CD4-positive, alpha-beta T cell treated with Interleukin-1 beta for 1 hour (primary cell): Measurements from ENCODE around the gene ONECUT3.

Experiments used
- DNase-seq, 2 donors: peaks; one replicate each; pipeline ENCODE4 v3.0.0-alpha.2; 2020 to 2022

ONECUT3 gene

DNA sequence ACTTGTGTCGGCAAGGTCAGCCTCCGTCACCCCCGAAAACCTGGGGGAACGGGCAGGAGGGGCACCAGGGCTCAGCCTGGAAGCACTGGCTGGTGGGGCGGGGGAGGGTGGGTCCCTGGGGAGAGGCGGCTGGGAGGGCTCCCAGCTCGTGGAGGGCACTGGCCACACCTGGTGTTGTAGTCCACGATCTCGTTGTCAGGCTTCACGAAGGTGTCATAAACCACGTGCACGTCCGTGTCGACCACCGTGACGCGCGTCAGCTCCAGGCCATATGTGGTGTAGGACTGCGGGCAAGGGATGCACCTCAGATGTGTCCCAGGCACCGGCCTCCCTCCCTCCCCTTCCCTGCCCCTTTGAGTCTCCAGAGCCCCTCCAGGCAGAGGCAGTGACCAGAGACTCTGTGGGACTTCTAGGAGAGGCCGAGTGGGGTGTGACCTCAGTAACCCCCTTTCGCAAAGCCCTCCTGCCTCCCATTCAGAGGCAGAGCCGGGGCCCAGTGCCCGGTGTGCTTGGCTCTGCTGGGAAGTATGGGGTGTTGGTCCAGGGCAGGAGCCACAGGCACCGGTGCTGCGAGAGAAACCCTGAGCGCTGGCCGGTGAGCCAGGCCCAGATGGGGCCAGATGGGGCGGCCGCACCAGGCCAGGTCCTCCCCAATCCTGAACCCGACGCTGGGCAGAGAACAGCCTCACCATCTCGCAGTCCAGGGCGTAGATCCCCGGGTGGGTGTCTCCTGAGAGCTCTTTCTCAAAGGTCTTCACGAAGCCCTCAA is 63.4 kb downstream of the ONECUT3 start:
- DNase-seq = no peak

DNA sequence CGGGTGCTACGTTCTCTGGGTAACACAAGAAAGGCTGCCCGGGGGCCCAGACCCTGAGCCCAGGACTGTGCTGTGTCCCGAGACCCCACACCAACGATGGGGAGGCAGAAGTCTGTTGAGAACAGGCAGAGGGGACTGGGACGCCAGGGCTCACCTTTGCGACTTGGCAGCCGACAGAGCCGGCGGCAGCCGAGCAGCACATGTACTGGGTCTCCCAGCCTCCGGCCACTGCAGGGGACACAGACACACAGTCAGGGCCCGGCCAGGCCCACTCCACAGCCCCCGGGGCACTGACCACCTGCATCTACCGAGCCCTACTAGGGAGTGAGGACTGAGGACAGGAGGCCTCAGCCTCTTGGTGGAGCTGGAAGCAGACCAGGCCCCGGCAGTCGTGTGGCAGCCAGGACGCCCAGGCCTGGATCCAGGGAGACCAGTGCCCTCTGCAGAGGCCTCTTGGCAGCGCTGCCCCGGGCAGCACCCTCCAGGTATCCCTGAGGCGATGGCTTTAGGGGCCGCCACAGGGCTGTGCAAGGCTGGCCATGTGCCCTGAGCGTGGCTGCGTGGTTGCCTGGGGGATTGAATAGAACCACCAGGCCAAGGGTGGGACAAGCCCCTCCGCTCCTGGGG is 64.4 kb downstream of the ONECUT3 start:
- no peak for DNase-seq

DNA sequence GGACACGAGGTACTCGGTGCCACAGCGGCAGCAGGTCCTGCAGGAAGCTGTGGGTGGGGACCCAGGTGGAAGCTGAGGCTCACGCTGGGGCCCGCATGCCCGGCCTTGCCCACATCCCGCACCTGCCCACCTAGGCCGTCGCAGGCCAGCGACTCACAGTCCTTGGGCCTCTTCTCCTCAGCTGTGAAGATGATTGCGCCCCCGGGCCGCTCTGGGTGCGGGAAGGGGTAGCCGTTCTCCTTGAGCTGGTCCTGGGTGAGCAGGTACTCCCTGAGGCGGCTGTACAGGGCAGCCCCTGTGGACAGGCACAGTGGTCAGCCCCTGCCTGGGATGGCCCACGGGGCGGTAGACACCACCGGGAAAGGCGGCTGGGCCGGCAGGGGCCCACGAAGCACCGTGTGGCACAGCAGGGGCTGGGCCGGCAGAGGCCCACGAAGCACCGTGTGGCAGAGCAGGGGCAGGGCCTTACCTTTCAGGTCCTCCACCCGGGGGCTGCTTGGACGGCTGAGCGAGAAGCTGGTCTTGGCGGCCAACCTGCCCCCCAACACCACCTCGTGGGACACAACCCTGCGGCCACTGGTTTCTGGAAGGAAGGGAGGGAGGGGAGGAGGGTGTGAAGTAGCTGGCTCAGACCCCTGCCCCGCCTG is 65.4 kb downstream of the ONECUT3 start:
- DNase-seq = no peak

DNA sequence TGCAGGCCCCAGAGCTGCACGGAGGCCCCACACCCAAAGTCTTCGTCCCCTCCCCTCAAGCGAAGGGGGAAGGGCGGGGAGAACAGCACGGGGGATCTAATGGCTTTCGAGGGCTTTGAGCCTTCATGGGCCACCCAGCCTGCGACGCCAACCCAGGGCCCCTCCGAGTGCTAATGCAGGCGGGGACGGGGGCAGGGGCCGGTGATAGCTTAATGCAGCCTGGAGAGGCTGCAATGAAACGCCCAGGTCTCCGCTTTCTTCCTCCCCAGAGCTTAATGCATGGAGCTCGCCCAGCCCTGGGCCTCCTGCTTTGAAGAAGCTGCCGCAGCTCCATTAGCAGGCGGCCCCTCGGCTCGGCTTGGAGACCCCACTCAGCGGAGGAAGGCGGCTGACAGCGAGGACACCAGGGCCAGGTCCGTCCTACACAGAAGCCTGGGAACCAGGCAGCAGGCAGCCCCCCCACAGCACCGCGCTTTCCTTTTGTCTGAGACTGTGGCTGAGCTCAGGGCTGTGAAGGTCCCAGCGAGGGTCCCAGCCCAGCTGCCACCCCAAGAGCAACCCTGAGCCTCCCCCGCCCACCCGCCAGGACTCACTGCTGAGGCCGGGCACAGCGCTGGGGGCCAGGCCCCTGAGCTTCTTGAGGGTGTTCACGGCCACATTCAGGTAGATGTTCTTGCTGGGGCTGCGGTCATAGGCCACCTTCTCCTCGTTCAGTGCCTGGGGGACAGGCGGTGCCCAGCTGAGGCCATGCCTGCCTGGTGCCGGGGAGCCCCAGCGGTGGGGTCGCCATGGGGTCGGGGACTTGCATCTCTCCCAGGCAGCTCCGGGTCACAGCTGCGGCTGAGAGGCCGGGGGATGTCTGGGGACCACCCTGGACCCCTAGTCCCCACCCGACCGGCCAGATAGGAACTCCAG is 66.3 kb downstream of the ONECUT3 start:
- no peak for DNase-seq

DNA sequence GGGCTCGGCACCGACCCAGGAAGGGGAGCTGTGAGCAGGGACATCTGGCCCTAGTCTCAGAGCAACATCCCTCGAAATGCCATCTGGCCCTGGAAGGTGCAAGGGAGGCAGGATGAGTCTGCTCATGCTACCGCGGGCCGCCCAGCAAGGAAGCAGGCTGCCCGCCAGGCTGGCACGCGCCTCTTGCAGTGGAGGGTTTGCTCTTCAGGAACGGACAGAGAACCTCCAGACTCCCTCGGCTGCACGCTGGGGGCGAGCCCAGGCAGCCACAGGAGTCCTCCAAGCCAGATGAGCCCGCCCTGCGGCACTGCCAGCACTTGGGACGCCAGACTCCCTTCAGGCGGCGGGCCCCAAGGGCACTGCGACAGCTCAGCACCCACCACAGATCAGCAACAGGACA is 68.9 kb downstream of the ONECUT3 start:
- DNase-seq = no peak

DNA sequence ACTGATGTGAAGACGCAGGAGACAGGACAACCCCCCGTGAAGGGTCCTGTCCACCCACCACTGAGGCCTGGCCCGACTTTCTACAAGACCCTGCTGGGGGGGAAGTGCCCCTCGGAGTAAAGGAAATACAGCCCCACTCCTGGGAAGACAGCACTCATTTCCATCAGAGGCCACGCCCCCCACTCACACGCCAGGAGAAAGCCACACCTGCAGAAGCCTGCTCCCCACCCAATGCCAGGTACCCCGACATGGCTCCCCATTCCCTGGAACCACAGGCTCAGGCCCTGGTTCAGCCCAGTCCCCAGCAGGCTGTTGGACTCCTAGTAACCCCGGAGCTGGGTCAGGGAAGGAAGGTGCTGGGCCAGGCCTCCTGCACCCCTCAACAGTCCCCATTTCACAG is 69.7 kb downstream of the ONECUT3 start:
- DNase-seq = no peak

DNA sequence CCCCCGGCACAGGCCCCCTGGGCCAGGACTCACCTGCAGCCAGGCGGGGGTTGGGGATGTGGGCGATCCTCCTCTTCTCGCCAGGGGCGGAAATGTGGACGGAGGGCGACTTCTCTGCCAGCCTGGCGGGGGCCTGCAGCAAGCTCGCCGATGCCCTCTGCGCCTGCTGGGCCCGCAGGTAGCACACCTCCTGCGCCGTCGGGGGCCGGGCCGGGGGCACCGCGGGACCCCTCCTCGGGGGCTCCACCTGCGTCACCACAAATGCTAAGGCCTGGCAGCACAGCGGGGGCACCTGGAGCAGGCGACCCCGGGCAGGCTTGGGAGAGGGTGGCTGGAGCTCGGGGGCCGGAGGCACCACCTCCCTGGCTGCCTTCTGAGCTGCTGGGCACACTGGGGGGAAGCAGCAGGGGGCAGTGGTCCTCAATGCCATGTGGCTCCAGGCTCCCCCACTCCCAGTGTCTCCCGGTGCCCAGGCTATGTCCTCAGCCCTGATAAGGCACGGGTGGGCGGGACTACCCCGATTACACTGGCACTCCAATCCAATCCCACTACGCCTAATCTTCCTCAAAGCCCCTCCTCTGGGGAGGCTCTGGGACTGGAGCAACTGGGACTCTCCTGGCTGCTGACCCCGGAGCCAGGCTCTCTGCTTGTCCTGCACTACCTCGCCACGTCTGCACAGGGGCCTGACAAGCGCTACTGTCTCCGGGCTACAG is 70.4 kb downstream of the ONECUT3 start:
- DNase-seq = no peak

DNA sequence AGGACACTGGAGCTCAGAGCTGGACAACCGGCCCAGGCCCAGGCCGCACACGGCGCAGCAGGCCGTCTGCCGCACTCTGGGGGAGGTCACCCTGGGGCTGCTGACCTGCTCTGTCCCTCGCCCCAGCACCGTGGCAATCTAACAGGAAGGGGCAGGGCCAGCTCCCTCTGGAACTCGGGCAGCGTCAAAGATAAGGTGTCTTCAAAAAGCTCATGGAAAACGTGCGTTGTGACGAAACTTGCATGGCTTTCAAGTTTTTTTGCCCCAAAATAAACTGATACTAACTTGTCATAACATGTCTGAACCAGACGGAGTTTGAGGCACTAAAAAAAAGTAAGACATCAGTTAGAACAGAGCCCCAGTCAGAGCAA is 70.9 kb downstream of the ONECUT3 start:
- no peak for DNase-seq

DNA sequence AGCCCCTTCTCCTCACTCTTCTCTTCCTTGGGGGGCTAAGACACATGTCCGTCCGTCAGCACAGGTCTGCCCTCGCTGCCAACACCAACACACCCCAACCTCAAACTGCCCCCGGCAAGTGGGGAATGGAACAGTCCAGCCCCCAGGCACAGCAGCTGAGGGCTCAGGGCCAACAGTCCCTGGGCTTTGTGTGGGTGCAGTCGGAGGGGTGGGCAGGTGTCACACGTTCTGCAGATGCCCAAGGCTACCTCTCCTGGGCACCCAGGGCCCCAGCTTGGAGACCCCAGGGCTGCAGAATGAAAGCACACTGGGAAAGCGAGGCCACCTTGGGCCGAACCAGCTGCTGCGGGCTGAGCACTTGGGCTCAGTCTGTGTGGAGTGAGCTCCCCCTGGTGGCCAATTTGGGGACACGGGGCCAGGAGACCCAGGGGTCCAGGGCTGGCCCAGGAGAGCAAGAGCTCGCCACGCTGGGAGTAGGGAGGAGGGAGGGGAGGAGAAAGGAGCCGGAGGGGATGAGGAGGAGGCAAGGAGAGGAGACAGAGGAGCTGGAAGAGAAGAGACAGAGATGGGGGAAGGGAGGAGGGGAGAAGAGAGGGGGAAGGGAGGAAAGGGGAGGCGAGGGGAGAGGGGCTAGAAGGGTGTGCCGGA is 72.7 kb downstream of the ONECUT3 start:
- peak; percentile 74 to 79 for DNase-seq

DNA sequence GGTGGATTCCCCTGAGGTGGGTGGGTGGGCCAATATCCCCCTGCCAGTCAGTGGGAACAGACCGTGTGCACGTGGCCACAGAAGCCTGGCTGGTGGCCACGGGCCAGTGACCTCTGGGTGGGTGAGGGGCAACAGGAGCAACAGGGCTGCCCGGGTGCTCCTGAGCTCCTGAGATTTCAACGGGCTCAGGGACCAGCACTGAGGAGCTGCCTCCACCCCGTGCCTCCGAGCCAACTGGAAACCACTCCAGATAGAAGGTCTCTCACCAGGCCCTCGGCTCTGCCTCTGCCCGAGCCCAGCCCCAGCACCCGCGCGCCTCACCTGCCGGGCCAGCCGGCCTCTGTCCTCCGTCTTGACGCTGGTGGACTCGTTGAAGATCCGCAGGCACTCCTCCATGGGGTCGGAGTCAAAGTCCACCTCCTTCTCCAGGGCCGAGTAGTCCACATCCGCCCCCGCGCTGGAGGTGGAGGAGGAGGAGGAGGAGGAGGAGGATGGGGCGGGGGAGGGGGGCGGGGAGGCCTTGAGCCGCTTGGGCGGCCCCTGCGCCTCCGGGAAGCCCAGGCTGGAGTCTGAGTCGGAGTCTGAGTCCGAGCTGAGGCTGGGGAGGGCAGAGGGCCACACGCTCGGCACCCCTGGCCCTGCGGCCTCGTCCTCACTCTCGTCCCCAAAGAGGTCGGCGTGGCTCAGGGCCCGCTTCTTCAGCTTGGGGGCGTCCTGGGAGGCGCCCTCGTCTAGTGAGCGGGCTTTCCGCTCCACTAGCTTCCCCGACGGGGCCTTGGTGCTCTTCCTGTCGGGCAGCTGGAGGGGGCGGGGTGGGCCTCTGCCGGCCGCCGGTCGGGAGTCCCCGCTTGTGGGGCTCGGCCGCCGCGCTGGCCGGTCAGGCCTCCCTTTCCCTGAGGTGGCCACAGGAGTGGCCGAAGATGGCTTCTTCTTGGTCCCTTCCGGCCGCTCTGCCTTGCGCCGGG is 73.5 kb downstream of the ONECUT3 start:
- DNase-seq = no peak

DNA sequence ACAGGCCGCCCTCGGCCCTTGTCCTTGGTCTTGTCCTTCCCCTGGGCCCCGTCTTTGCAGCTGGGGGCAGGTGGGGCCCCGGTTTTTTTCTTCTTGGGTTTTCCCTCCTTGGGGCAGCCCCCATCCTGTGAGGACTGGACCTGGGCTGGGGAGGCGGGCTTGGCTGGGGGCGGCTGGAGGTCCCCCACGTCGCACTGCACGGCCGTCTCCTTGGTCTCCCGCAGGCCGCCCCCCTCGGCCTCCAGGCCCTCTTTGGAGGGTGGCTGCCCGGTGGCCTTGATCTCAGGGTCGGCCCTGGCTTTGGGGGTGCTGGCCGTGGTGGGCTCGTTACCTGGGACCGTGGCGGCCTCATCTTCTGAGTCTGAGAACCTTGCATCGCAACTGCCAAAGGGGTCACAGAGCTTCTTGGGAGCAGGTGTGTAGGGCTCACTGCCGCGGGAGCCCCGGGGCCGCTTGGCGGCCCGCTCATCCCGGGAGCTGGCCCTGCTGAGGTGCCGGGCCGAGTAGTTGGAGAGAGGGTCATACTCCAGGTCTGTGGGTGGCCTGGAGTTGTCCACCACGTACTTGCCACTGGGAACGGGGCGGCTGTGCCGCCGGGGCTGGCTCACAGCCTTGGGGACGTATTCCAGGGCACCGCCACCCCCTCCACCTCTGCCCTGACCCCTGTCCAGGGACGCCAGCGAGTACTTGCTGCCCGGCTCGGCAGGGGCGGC is 74.4 kb downstream of the ONECUT3 start:
- DNase-seq = no peak

DNA sequence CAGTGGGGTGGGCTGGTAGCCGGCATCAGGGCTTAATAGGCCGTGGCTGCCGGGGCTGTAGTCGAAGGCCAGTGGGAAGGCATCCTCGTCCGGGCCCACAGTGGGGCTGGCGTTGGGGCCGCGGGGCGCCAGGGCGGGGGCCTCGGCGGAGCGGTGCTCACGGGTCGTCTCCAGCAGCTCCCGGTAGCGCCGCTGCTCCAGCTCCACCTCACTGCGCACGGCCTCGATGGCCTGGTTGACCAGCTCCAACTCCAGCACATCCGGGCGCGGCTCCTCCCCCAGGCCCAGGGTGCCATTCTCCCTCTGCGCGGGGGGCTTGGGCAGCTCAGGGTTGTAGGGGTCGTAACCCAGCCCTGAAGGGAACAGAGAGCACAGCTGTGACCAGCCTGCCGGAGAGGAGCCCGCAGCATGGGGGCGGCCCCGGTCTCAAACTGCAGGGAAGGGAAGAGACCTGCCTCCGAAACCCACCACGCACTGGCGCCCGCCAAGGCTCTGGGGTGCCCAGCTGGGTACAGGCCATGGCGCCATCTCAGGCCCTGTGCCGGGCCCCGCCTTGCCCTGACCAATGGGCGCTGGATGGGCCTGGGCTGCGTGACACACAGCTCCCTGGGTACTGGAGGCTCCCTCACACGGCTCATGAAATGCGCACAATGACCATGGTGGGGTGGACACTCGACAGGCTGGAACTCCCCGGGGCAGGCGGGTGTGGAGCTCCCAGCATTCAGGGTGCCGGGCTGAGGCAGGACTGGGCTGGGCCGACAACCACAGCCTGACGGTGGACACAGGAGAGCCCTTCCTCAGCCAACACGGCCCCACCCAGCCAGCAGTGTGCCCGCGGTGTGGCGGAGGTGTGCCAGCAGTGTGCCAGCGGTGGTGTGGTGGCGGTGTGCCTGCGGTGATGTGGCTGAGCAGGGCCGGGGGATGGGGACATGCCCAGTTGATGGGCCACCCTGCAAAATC is 75.3 kb downstream of the ONECUT3 start:
- DNase-seq = no peak

DNA sequence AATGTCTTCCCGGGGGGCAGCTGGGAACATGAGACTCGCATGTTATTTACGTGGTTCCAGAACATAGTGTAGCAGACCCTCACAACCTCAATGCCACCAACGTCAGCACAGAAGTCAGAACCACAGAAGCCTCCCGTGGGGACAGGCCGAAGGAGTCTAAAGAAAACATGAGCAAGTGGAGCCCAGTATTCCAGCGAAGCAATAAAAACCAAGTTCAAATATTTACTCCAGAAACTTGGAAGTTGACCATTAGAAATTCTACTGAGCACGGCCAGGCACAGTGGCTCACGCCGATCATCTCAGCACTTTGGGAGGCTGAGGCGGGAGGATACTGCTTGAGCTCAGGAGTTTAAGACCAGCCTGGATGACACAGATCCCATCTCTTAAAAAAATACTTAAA is 76.7 kb downstream of the ONECUT3 start:
- no peak for DNase-seq

DNA sequence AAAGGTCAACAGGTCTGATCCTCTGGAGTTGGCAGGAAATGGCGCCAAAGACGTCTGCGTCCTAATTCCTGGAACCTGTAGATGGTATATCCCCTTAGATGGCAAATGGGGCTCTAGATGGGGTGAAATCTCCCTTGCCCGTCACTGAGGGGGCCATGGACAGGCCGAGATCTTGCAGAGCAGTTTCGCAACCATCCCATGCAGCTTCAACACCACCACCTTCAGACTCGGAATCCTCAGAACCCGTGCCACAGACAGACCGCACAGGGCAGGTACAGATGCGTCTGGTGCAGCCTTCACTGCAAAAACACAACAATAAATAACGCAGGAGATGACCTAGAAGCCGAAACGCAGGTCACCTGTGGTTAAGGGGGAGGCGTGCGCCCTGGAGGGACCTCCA is 77.3 kb downstream of the ONECUT3 start:
- DNase-seq = no peak
